T-helper 2 cell treated with Interferon-gamma antibody and Interleukin-4, amounts not matched to agents 5 μg/mL and 100 μg/mL, for 36 hours (primary cell): Measurements from ENCODE around the gene ANXA4.
A peak's percentile ranks its signal among the peaks of the same experiment; 100 is the strongest.
"Not testable (repeated sequence)": the region's sequence is repeated elsewhere in the genome, so short reads cannot be mapped to it uniquely, and the experiment has no call there.

Experiments
- DNase-seq: peaks from one replicate; pipeline ENCODE4 v3.0.0; 2021; ENCODE audit warnings: low spot score
- H3K27ac Mint-ChIP-seq: one replicate; pipeline ENCODE4 v1.8.0; 2021; ENCODE audit warnings: mild to moderate bottlenecking, mixed read lengths
- H3K27me3 Mint-ChIP-seq: one replicate; pipeline ENCODE4 v1.8.0; 2021; ENCODE audit warnings: low read depth, mixed read lengths
- H3K36me3 Mint-ChIP-seq: one replicate; pipeline ENCODE4 v1.8.0; 2021; ENCODE audit warnings: low read depth, mixed read lengths
- H3K4me1 Mint-ChIP-seq: one replicate; pipeline ENCODE4 v1.8.0; 2021; ENCODE audit warnings: low read depth, mixed read lengths
- H3K4me3 Mint-ChIP-seq: one replicate; pipeline ENCODE4 v1.8.0; 2022; ENCODE audit warnings: mild to moderate bottlenecking, moderate library complexity, mixed read lengths
- H3K9me3 Mint-ChIP-seq: one replicate; pipeline ENCODE4 v1.8.0; 2021; ENCODE audit warnings: mixed read lengths

ANXA4 gene

DNA sequence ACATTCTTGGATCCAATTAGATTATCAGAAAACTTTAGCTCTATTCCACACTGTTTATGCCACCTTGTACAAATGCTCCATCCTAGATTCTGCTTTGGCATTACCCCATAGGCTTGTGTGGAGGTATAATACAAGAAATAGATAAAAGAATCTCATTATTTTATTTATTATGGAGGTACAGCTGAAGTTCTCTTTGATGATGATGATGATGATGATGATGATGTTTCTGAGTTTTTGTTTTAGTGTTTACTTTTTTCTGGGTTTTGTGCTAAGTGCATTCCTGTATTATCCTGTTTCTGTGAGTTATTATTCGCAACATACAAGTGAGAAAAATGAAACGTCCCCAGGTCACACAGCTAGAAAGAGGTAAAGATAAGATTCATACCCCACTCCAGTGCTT lies 43.4 kb downstream of the ANXA4 start:
- Mint-ChIP-seq H3K4me3 (no peak overlapping the region), H3K27ac (no peak overlapping the region), H3K36me3 (peaks cover 42% of the 10 kb centered on the region), H3K4me1 (peaks cover 29% of the 10 kb centered on the region), H3K9me3 (no peaks in the 10 kb centered on the region), H3K27me3 (no peaks in the 10 kb centered on the region)
- no peak for DNase-seq

GRCh38 chr2:69786052-69786560 lies 44.2 kb downstream of the ANXA4 start:
- H3K27me3 Mint-ChIP-seq = no peaks in the 10 kb centered on the region
- H3K4me3 Mint-ChIP-seq = no peak overlapping the region
- no peak overlapping the region for H3K27ac Mint-ChIP-seq
- H3K4me1 Mint-ChIP-seq = peaks cover 25% of the 10 kb centered on the region
- H3K36me3 Mint-ChIP-seq = peaks cover 42% of the 10 kb centered on the region
- H3K9me3 Mint-ChIP-seq = no peaks in the 10 kb centered on the region
- DNase-seq = no peak

- DNase-seq = no peak
- peaks cover 39% of the 10 kb centered on the region for H3K36me3 Mint-ChIP-seq
Measured at GRCh38 chr2:69789175-69789721, 47.3 kb downstream of the ANXA4 start.

DNA sequence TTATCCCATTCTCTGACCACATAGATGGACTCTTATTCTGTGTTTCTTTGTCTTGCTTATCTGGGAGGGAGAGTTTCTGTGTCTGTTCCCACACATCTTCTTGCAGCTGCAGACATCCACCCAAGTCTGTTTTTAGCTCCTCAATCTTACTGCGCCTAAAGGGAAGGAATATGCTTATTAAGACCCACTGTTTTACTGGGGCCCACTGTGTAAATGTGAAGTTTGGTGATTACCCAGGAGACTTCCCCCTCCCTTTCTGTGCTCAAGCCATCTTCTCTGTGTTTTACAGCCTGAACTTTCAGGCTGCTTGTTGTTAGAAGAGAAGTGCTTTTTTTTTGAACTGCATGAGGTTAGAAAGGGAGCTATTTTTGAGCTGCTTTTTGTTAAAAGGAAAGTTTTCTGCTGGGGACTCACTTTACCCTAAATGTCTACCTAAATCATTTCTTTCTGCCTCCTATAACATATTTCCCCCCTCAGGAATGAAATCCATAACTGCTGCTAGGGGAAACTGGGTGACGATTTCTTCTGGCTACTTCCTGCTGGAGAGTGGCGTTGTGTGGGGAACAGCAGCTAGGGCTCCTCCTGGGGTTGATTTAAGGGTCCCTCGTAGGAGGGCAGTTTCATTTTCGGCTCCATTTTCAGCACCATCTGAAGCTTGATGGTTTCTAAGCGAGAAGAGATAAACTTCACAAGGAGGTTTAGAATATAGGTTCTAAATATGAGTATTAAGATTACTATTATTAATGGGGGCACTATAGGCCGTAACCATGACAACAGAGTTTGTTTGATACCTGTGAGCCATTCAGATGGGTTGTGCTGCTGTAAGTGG lies 48.1 kb downstream of the ANXA4 start:
- H3K36me3 Mint-ChIP-seq = peaks cover 37% of the 10 kb centered on the region
- peak overlapping the region; percentile 12 for H3K27ac Mint-ChIP-seq
- no peaks in the 10 kb centered on the region for H3K9me3 Mint-ChIP-seq
- peaks cover 13% of the 10 kb centered on the region for H3K4me1 Mint-ChIP-seq
- H3K27me3 Mint-ChIP-seq = no peaks in the 10 kb centered on the region
- H3K4me3 Mint-ChIP-seq = peak overlapping the region; percentile 25
- DNase-seq = no peak

More at GRCh38 chr2:69789175-69789721, 47.3 kb downstream of the ANXA4 start:
- Mint-ChIP-seq H3K4me1 (peaks cover 15% of the 10 kb centered on the region), H3K9me3 (no peaks in the 10 kb centered on the region), H3K4me3 (no peak overlapping the region), H3K27ac (no peak overlapping the region), H3K27me3 (no peaks in the 10 kb centered on the region)

DNA sequence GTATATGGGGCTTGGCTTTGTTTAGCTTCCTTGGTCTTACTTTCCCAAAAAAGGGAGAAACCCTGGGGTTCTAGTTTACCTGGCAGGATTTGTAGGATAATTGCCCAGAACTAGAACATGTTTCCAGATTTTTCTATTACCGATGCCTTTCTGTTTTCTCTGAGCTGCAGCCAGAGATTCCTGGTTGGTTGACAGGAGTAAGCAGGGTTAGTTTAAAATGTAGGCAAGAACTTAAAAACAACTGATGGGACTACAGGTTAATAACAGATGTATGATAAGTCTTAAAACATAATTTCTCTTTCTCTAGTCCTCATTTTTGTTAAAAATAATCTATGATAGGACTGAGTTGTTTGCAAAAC lies 48.6 kb downstream of the ANXA4 start:
- no peak overlapping the region for H3K4me3 Mint-ChIP-seq
- peaks cover 35% of the 10 kb centered on the region for H3K36me3 Mint-ChIP-seq
- no peak for DNase-seq
- H3K4me1 Mint-ChIP-seq = peaks cover 13% of the 10 kb centered on the region
- no peaks in the 10 kb centered on the region for H3K27me3 Mint-ChIP-seq
- no peaks in the 10 kb centered on the region for H3K9me3 Mint-ChIP-seq
- no peak overlapping the region for H3K27ac Mint-ChIP-seq

- no peaks in the 10 kb centered on the region for H3K27me3 Mint-ChIP-seq
- no peak overlapping the region for H3K27ac Mint-ChIP-seq
- H3K4me1 Mint-ChIP-seq = peaks cover 12% of the 10 kb centered on the region
- no peak for DNase-seq
- H3K9me3 Mint-ChIP-seq = no peaks in the 10 kb centered on the region
- no peak overlapping the region for H3K4me3 Mint-ChIP-seq
- peaks cover 32% of the 10 kb centered on the region for H3K36me3 Mint-ChIP-seq
Measured at GRCh38 chr2:69791045-69791444, 49.1 kb downstream of the ANXA4 start.

DNA sequence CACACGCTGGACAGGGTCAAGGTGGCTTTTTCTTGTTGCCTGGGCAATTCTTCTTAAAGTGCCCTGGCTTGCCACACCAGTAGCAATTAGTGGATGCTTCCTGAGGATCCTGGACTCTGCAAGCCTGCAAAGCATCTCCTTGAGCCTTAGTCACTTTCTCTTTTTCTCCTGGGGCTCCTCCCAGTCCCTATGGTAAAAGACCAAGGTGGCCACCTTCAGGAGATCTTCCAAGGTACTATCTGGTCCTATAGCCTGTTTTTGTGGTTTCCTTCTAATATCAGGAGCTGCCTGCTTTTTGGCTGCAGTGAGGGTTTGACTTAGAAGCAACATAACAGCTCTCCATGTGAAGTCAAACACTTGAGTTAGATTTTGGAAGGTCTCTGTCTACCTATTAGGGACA lies 54.2 kb downstream of the ANXA4 start:
- H3K36me3 Mint-ChIP-seq = peaks cover 11% of the 10 kb centered on the region
- no peaks in the 10 kb centered on the region for H3K27me3 Mint-ChIP-seq
- no peaks in the 10 kb centered on the region for H3K9me3 Mint-ChIP-seq
- no peak overlapping the region for H3K4me3 Mint-ChIP-seq
- no peak overlapping the region for H3K27ac Mint-ChIP-seq
- DNase-seq = no peak
- H3K4me1 Mint-ChIP-seq = peaks cover 18% of the 10 kb centered on the region

- Mint-ChIP-seq H3K27ac (no peak overlapping the region), H3K9me3 (no peaks in the 10 kb centered on the region), H3K36me3 (peaks cover 18% of the 10 kb centered on the region), H3K27me3 (no peaks in the 10 kb centered on the region), H3K4me3 (no peak overlapping the region), H3K4me1 (peaks cover 22% of the 10 kb centered on the region)
- no peak for DNase-seq
Measured at GRCh38 chr2:69797235-69797634, 55.3 kb downstream of the ANXA4 start.

- Mint-ChIP-seq H3K27me3 (no peaks in the 10 kb centered on the region), H3K27ac (no peak overlapping the region), H3K4me1 (peaks cover 22% of the 10 kb centered on the region), H3K36me3 (peaks cover 16% of the 10 kb centered on the region), H3K9me3 (no peaks in the 10 kb centered on the region), H3K4me3 (no peak overlapping the region)
- no peak for DNase-seq
Measured at GRCh38 chr2:69797836-69798289, 55.9 kb downstream of the ANXA4 start.

DNA sequence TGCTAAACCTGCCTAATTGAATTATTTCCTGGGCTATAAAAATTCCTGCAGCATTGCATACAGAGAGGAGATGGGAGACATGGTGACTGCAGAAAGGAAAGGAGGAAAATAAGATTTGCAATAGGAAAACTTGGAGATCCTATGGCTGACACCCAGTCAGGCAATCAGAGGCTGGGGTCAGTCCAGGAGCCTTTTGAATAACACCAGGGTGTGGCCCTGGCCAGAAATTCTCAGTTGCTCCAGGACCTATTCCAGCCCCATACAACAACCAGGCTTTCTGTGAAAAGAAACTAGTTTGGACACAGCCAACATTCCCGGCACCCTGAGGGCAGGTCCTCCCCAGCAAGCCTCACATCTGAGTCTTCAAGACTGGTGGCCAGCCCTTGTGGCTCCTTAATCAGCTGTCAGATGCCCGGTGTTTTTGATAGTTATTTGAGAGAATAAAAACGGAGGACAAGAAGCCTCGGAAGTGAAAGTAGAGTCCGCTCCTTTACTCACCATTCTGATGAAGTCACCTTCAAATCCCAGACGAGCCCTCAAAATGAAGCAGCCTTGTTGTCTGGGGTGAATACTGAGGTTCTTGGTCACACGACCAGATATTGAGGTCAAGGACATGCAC lies 56.5 kb downstream of the ANXA4 start:
- DNase-seq = no peak
- Mint-ChIP-seq H3K4me3 (no peak overlapping the region), H3K27ac (no peak overlapping the region), H3K27me3 (no peaks in the 10 kb centered on the region), H3K36me3 (peaks cover 17% of the 10 kb centered on the region), H3K9me3 (no peaks in the 10 kb centered on the region), H3K4me1 (peaks cover 25% of the 10 kb centered on the region)

DNA sequence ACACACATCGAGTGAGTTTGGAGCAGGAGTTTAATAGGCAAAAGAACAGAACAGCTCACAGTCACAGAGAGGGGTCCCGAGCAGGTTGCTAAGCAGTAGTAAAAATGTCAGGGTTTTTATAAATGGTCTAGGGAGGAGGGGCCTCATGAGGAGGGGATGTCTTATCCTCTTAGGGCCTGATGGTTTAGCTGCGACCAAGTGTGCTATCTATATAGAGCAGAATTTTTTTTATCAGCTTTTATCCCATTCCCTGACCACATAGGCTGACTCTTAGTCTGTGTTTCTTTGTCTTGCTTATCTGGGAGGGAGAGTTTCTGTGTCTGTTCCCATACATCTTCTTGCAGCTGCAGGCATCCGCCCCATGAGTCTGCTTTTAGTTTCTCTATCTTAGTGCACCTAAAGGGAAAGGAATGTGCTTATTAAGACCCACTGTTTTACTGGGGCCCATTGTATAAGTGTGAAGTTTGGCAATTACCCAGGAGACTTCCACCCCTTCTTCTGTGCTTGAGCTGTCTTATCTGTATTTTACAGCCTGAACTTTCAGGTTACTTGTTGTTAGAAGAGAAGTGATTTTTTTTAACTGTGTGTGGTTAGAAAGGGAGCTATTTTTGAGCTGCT lies 57.1 kb downstream of the ANXA4 start:
- Mint-ChIP-seq H3K27ac (no peak overlapping the region), H3K4me1 (peaks cover 28% of the 10 kb centered on the region), H3K36me3 (peaks cover 20% of the 10 kb centered on the region), H3K9me3 (no peaks in the 10 kb centered on the region), H3K27me3 (no peaks in the 10 kb centered on the region), H3K4me3 (no peak overlapping the region)
- DNase-seq = no peak

DNA sequence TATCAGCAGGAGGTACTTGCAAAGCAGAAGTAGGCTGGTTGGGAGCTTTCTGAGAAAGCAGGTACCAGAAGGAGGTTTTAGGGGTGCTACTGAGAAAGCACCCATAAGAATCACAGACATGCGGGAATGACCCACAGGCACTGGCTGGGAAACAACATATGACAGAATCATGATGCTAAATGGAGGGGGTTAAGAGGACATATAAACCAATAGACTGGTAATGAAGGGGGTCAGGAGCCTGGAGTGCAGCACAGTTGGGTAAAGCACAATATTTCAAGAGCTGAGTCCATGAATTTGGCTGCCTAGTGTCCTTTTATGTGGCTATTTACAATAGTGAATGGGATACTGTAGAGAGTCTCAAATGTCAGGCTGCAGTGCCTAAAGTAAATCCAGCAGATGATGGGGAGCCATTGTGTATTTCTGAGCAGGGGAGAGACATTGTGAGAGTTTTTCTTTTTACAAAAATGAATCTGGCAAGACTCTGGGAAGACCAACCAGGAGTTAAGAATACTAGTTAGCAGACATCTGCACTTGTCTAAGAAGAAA lies 59.9 kb downstream of the ANXA4 start:
- H3K27me3 Mint-ChIP-seq = no peaks in the 10 kb centered on the region
- peaks cover 33% of the 10 kb centered on the region for H3K4me1 Mint-ChIP-seq
- H3K36me3 Mint-ChIP-seq = peaks cover 34% of the 10 kb centered on the region
- no peak overlapping the region for H3K27ac Mint-ChIP-seq
- H3K9me3 Mint-ChIP-seq = no peaks in the 10 kb centered on the region
- no peak for DNase-seq
- H3K4me3 Mint-ChIP-seq = no peak overlapping the region

DNA sequence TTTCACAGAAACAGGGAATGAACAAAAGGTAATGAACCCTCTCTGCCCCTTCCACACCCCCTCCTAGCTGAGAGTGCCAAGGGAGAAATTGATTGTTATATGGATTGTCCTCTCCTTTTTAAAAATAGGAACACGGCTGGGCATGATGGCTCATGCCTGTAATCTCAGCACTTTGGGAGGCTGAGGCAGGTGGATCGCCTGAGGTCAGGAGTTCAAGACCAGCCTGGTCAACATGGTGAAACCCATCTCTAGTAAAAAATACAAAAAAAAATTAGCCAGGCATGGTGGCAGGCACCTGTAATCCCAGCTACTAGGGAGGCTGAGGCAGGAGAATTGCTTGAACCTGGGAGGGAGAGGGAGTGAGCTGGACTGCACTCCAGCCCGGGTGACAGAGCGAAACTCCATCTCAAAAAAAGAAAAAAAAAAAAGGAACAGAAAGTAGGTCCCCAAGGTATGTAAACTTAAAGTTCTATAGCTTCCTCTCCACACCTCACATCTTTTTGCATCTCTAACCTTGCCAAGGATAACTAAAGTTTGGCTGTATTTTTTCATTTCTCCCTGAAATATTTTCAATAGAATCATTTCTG lies 60.9 kb downstream of the ANXA4 start:
- peaks cover 29% of the 10 kb centered on the region for H3K4me1 Mint-ChIP-seq
- DNase-seq, H3K9me3 Mint-ChIP-seq, H3K27me3 Mint-ChIP-seq, H3K4me3 Mint-ChIP-seq: not testable (repeated sequence)
- H3K27ac Mint-ChIP-seq = peak overlapping the region; percentile 83
- H3K36me3 Mint-ChIP-seq = peaks cover 38% of the 10 kb centered on the region
